Ovary (tissue), 3 donors: ENCODE results near the gene GULP1.

ENCODE experiments used
- POLR2A ChIP-seq: fragments of 450-650 bp; IDR thresholded peaks from one replicate; pipeline ENCODE4 v1.6.1; 2017; ENCODE audit warnings: antibody characterized with exemption, mild to moderate bottlenecking, moderate library complexity
- TF ChIP-seq, protein P1 (sequence below), 3 donors: fragments of 450-650 bp in 2 of 3; fragments of 200-600 bp in 1 of 3; IDR thresholded peaks; one replicate each; pipeline versions ENCODE4 v1.5.1 to v1.8.0; 2016 to 2022; ENCODE audit warnings: antibody characterized with exemption in 3 of 3, mild to moderate bottlenecking in 1 of 3
- donor health status: DM: no; HTN: no; CAD: no.

GRCh38 chr2:188319838-188320237, 28.2 kb downstream of the GULP1 start:
- TF ChIP-seq POLR2A, result no peak
- TF ChIP-seq, protein P1, sequence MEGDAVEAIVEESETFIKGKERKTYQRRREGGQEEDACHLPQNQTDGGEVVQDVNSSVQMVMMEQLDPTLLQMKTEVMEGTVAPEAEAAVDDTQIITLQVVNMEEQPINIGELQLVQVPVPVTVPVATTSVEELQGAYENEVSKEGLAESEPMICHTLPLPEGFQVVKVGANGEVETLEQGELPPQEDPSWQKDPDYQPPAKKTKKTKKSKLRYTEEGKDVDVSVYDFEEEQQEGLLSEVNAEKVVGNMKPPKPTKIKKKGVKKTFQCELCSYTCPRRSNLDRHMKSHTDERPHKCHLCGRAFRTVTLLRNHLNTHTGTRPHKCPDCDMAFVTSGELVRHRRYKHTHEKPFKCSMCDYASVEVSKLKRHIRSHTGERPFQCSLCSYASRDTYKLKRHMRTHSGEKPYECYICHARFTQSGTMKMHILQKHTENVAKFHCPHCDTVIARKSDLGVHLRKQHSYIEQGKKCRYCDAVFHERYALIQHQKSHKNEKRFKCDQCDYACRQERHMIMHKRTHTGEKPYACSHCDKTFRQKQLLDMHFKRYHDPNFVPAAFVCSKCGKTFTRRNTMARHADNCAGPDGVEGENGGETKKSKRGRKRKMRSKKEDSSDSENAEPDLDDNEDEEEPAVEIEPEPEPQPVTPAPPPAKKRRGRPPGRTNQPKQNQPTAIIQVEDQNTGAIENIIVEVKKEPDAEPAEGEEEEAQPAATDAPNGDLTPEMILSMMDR (IDR thresholded peaks at IDR 0.05), result no peak
